GM21515 (cell line): ENCODE data around the gene KCNF1.

Source experiments
- ATAC-seq: cut with Tn5 transposase; IDR thresholded peaks from one replicate; pipeline ENCODE4 v1.9.1; 2021; ENCODE audit not compliant: unreplicated experiment

KCNF1 gene, protein sequence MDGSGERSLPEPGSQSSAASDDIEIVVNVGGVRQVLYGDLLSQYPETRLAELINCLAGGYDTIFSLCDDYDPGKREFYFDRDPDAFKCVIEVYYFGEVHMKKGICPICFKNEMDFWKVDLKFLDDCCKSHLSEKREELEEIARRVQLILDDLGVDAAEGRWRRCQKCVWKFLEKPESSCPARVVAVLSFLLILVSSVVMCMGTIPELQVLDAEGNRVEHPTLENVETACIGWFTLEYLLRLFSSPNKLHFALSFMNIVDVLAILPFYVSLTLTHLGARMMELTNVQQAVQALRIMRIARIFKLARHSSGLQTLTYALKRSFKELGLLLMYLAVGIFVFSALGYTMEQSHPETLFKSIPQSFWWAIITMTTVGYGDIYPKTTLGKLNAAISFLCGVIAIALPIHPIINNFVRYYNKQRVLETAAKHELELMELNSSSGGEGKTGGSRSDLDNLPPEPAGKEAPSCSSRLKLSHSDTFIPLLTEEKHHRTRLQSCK

DNA sequence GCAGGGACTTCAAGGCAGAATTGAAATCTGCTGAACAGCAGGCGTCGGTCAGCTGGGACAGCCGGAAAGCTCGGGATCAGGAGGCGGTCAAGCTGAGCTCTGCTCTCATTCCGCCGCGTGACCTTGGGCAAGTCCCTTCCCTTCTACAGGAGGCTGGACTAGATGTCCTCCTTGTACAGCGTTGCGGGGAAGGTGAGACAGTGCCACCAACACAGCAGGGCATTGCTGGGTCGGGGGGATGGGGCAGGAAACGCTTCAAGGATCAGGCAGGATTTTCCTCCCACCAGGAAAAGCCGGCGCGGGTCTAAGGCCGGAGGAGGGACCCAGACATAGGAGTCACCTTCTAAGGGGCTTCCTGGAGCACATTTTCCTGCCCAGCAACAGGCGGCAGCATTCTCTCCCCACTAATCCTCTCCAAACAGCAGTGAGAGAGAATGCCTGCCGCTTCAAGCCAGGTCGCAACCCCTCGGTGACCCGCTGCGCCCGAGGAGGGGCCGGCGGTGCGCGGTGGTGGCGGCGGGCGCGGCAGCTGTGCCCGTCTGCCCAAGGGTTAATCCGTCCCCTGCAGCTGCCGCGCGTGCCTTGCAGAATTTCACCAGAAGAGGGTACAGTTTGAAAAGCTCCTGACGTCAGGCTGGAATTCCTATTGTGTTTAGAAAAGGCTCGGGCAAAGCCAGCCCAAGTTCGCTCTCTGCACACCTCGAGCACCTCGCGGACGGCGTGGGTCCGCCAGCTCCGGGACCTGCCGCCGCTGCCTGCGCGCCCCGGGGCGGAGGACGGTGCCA, at the start of gene KCNF1:
KCNF1 (plus strand) TSS at position 644 of the 785 bp plus-strand sequence. CDS start 493 bp downstream, outside the sequence.
- ATAC-seq, result no peak

GRCh38 chr2:10862330-10862729, 49.4 kb upstream of the KCNF1 start:
- no peak for ATAC-seq

DNA sequence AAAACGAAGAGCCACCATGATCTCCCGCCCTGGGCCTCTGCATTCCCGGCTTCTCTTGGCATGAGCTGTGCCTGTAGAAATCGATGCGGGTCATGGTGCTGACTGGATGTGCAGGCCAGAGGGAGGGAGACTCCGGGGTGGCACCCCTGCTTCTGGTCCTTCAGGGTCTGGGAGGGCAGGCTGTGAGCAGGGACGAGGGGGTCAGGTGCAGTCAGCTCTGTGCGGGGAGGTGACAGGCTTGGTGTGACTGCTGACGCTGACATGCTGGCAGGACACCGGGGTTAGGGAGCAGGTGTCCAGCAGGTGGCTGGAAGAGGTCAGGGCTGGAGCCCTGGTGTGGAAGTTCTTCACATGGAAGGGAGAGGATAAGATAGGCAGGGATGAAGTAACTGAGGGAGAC, 48.7 kb upstream of the KCNF1 start:
- no peak for ATAC-seq

DNA sequence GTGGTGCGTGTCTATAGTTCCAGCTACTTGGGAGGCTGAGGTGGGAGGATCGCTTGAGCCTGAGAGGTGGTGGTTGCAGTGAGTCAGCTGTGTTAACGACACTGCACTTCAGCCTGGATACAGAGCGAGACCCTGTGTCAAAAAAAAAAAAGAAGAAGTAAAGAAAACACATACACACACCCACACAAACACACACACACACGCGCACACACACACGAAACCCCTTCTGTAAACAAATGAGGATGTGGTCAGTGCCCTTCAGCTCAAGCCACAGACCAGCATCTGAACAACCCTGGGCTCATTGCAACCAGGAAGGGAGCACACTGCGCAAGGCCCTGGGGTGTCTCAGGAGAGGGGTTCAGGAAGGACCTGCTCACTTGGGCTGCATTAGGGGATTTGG, 47.9 kb upstream of the KCNF1 start:
- ATAC-seq, result peak; percentile 64

DNA sequence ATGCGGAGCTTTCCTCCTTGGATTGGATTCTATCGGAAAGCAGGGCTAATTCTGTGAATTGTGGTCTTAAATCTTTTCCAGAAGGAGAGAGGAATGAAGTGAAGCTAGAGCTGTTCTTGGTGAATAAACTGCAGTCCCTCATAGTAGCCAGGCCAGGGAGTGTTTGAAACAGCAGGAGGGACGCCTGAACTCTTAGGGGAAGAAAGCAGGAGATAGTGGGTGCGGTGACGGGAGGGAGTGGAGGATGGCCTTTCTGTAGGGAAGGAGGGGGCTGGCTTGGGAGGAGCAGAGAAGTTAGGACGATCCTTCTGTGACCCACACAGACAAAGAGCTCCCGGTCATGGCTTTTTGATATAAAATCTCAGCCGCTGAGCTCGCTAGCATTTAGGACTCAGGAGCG, 47.5 kb upstream of the KCNF1 start:
- no peak for ATAC-seq

DNA sequence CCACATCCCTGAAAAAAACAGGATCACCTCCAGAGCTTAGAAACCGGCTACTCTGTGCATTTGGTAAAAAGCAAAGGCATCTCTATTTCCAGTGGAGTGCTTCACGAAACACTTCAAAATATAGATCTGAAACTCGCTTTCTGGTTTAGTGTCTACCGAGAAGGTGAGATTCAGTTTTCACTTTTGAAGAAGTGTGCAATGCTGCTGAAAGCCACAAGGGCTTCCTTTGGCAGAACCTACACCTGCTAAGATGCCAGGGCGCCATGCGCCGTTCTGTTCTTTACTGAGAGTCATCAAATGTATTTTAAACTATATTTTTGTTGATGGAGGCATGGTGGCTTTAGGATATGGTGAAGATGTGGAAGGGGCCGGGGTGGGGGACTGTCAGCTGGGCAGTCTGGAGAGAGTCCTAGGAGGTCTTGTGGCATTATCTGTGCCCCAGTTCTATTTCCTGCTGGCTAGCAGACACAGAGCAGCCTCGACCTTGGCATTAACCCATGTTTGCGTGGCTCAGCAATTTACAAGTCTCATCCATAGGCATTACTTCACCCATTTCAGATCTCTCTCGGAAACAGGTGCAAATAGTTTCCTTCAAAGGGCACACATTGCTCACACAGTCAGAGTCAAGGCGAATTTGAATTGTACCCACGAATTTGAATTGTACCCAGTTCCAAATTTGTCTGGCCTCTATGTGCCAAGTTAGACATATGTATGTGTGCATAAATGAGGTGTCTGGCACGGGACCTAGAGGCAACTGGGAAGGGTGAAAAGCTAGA, 46.7 kb upstream of the KCNF1 start:
- ATAC-seq, result peak; percentile 93

DNA sequence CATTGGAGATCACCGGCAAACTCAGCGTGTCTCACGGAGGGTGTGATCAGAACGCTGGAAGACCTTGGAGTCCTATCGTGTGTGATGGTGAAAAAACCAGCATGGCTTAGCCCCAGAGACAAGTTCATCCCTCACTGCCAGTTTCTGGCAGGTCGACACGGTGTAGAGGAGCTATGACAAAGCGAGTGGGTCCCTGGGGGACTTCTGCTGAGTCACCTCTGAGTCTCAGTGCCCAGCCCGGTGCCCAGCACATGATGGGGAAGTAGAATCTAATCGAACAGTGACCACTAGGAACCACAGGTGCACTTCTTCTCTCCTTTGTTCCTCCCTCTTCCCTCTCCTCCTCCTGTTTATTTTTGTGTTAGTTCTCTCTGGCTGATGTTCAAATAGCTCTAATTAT, 45.9 kb upstream of the KCNF1 start:
- no peak for ATAC-seq

- ATAC-seq, result no peak
These were observed 43.9 kb upstream of the KCNF1 start for GRCh38 chr2:10867692-10868420.

DNA sequence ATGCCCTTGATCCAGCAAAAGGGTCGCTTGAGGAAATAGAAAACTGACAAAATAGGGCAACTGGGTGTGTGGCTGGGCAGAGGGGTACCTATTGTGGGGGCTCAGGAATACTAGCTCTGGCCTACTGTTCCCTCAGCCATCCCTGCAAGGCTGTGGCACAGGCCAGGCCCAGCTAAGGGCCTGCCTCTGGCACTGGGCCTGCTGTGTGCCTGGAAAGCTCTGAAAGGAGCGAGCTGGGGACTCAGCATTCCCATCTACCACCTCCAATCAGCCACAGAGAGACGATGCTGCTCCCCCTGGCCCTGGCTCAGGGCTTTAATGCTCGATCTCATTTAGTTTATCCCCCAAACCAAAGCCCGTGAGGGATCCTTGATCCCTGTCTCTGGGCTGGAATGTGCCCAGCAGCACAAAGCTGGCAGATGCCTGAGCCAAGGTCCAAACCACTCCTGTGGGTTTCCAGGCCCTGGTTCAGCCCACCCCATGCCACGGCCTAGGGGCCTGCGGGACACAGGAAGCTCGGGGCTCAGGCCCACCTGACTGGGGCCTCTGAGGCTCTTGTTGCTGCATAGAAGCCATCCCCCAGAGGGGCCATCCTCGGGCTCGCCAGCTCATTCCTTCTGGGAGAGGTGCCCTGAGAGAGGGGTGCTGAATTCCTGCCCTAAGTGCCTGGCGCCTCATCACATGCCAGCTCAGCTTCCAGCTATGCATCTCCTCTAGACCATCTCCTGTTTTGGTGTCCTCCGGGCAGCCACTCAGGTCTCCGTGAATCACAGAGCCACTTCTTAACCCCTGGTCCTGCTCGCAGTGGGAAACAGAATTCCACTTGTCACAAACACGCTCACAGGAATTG, 43.0 kb upstream of the KCNF1 start:
- no peak for ATAC-seq

DNA sequence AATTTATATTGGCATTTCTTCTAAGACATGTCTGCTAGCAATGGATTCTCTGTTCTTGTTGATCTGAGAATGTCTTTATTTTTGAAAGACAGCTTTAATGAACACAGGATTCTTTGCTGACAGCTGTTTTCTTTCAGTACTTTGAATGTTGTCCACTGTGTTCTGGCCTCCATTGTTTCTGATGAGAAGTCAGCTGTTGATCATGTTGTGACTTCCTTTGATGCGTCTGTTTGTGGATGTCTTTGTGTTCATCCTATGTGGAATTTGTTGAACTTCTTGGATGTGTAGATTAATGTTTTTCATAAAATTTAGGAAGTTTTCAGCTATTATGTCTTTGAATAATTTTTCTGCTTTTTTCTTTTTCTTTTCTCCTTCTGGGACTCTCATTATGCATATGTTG, 39.8 kb upstream of the KCNF1 start:
- no peak for ATAC-seq

DNA sequence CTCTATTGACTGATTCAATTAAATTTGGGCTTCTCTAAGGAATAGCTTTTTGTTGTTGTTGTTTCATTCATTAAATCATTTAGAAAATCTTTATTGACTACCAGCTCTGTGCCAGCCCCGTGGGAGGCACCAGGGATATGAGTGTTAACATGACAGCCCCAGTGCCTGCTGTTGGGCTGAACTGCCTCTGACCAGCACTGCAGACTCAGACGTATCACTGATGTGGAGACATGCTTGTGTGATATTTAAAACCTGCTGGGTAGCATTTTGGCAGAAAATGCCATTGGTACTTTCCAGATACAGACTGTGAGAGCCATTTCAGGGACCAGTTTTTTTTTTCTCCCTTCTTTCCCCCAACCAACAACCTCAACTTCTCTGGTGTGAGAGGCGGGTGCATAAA, 38.6 kb upstream of the KCNF1 start:
- ATAC-seq, result no peak

- ATAC-seq, result no peak
These were observed 37.8 kb upstream of the KCNF1 start for GRCh38 chr2:10873790-10874437.

DNA sequence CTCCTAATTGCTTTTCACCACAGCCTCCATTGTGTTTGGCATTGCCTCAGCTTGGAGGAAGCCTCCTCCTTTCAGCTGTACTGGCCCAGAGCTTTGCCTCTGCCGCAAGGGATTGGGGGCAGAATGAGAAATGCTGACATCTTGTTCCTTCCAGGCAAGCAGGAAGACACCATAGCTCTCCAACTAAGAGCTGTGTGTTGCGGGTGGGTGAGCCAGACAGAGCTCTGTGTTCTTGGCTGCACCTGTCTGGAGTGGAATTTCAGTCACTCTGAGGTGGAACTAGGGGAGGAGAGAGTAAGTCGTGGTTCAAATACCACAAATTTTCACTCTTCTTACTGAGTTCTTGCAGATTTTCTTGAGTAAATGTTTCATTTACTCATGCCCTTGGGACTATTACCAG, 36.6 kb upstream of the KCNF1 start:
- ATAC-seq, result no peak

- ATAC-seq, result no peak
These were observed 35.3 kb upstream of the KCNF1 start for GRCh38 chr2:10876394-10876793.

- ATAC-seq, result no peak
These were observed 34.8 kb upstream of the KCNF1 start for GRCh38 chr2:10876963-10877362.

DNA sequence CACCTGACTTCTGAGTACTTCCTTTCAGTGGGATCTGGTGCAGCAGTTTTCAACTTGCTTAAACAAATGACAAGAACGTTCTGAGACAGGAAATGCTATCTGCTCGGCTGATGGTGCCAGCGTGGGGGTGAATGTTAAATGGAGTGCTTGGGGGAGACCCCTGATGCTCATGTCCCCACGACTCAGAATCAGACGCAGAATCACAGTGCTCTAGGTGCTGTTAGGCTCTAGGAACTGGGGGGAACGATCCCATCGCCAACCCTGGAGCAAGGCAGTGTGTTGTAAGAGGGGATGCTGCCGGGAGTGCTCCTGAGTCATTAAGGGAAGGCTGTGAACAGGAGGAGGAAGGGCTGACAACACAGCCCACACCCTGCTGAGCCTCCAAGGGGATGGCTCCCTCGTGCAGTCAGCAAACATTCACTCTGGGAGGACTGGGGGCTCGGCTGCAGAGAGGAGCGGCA, 34.1 kb upstream of the KCNF1 start:
- no peak for ATAC-seq

GRCh38 chr2:10878268-10878915, 33.3 kb upstream of the KCNF1 start:
- no peak for ATAC-seq

- no peak for ATAC-seq
These were observed 32.6 kb upstream of the KCNF1 start for GRCh38 chr2:10879159-10879558.
